Suprapubic skin (tissue), 4 donors: ENCODE results near the gene MKLN1. TPM values are rescaled to one million over a fixed set of nuclear protein-coding genes. Genes with fewer than 3 reads are reported as not detected.

Source experiments
- DNase-seq, 2 donors: peaks; one replicate each; pipeline ENCODE4 v3.0.0-alpha.2; 2019; ENCODE audit warnings: low spot score in 2 of 2
- H3K27ac ChIP-seq: fragments of 200-600 bp; sonication (generic); one replicate; pipeline ENCODE4 v1.5.1; 2019
- H3K27me3 ChIP-seq: fragments of 200-600 bp; sonication (generic); one replicate; pipeline ENCODE4 v1.5.1; 2019
- H3K36me3 ChIP-seq: fragments of 200-600 bp; sonication (generic); one replicate; pipeline ENCODE4 v1.5.1; 2019
- H3K4me1 ChIP-seq: fragments of 200-600 bp; sonication (generic); one replicate; pipeline ENCODE4 v1.5.1; 2019
- H3K4me3 ChIP-seq: fragments of 200-600 bp; sonication (generic); one replicate; pipeline ENCODE4 v1.5.1; 2019; ENCODE audit warnings: mild to moderate bottlenecking
- H3K9me3 ChIP-seq: fragments of 200-600 bp; sonication (generic); one replicate; pipeline ENCODE4 v1.5.1; 2019
- EP300 ChIP-seq: sonication (generic); formaldehyde crosslinking; IDR thresholded peaks from one replicate; pipeline ENCODE4 v1.6.1; 2017; ENCODE audit warnings: antibody characterized with exemption
- POLR2A ChIP-seq, 2 donors: fragments of 450-650 bp; IDR thresholded peaks; one replicate each; pipeline ENCODE4 v1.6.1; 2017; ENCODE audit warnings: antibody characterized with exemption in 2 of 2, mild to moderate bottlenecking in 2 of 2, moderate library complexity in 2 of 2
- POLR2AphosphoS5 ChIP-seq, 3 donors: sonication (generic); formaldehyde crosslinking; IDR thresholded peaks; one replicate each; pipeline ENCODE4 v1.6.1; 2017; ENCODE audit warnings: antibody characterized with exemption in 3 of 3
- WGBS: methylation state at CpG from one replicate; pipeline ENCODE4 v1.1.5; 2018; 5-methylcytosine and 5-hydroxymethylcytosine counted together
- total RNA-seq, 4 donors: library from RNA; depleted of rRNA; stranded (reverse); fragments of >200 nt; gene quantifications; one replicate each; pipeline ENCODE4 v1.1.0, GENCODE V29; 2016
- TF ChIP-seq, protein P1 (sequence below), 2 donors: fragments of 200-600 bp in 1 of 2; fragments of 450-650 bp in 1 of 2; sonication (generic) in 1 of 2; IDR thresholded peaks; one replicate each; pipeline ENCODE4 v1.5.1; 2016 to 2019; ENCODE audit warnings: antibody characterized with exemption in 2 of 2, mild to moderate bottlenecking in 1 of 2, moderate library complexity in 1 of 2

The MKLN1 gene
- total RNA-seq, 4 donors from 2014 or later: 32.9 to 76.0 (median 39.9) TPM

DNA sequence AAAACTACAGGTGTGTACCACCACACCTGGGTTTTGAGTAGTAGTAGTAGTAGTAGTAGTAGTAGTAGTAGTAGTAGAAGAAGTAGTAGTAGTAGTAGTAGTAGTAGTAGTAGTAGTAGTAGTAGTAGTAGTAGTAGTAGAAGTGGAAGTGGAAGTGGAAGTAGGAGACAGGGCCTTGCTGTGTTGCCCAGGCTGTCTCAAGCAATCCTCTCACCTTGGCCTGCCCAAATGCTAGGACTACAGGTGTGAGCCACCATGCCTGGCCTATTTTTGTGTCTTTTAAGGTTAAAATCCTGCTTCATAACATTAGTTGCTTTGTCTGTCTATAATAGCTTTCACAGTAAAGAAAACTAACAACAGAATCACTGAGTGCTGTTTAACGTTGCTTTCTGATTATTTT, 117.0 kb downstream of the MKLN1 start:
- Histone ChIP-seq H3K4me3 (no peak overlapping the region), H3K27me3 (no peaks in the 10 kb centered on the region), H3K4me1 (no peaks in the 10 kb centered on the region), H3K27ac (no peak overlapping the region), H3K9me3 (peaks cover 3% of the 10 kb centered on the region), H3K36me3 (peaks cover 55% of the 10 kb centered on the region)
- no peak for TF ChIP-seq POLR2AphosphoS5 (IDR thresholded peaks at IDR 0.05)
- TF ChIP-seq EP300: no peak
- TF ChIP-seq, protein P1, sequence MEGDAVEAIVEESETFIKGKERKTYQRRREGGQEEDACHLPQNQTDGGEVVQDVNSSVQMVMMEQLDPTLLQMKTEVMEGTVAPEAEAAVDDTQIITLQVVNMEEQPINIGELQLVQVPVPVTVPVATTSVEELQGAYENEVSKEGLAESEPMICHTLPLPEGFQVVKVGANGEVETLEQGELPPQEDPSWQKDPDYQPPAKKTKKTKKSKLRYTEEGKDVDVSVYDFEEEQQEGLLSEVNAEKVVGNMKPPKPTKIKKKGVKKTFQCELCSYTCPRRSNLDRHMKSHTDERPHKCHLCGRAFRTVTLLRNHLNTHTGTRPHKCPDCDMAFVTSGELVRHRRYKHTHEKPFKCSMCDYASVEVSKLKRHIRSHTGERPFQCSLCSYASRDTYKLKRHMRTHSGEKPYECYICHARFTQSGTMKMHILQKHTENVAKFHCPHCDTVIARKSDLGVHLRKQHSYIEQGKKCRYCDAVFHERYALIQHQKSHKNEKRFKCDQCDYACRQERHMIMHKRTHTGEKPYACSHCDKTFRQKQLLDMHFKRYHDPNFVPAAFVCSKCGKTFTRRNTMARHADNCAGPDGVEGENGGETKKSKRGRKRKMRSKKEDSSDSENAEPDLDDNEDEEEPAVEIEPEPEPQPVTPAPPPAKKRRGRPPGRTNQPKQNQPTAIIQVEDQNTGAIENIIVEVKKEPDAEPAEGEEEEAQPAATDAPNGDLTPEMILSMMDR (IDR thresholded peaks at IDR 0.05): no peak
- no peak for TF ChIP-seq POLR2A (IDR thresholded peaks at IDR 0.05)
- WGBS: 95% methylated on average over 1 of the region's 1 CpG
- DNase-seq: no peak

DNA sequence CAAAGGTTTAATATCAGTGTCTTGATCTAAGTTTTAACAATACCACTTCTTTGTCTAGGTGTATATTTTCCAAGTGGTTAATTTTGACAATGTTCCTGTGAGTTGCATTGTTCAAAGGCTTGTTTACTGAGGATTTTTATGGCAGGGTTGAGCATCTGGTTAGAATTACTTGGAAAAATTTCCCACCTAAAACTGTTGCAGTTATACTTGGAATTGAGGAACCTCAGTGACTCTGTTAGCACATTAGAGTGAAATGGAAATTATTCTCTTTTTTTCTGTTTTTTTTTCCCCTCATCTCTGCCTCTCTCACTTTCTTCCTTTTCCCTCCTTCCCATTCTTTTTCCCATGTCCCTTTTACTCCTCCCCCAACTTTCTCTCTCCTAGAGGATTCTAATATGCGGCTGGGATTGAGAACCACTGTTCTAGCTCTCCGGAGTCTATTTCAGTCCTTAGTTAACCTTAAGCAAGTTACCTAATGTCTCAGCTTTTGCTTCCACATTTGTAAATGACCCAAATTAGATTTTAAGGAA, 121.8 kb downstream of the MKLN1 start:
- Histone ChIP-seq H3K36me3 (peaks cover 37% of the 10 kb centered on the region), H3K4me3 (no peak overlapping the region), H3K27ac (no peak overlapping the region), H3K9me3 (no peaks in the 10 kb centered on the region), H3K4me1 (no peaks in the 10 kb centered on the region), H3K27me3 (no peaks in the 10 kb centered on the region)
- no peak for TF ChIP-seq EP300
- TF ChIP-seq POLR2AphosphoS5 (IDR thresholded peaks at IDR 0.05): no peak
- TF ChIP-seq POLR2A (IDR thresholded peaks at IDR 0.05): no peak
- TF ChIP-seq, protein P1 (IDR thresholded peaks at IDR 0.05): no peak
- 91% methylated on average over 2 of the region's 2 CpGs for WGBS
- no peak for DNase-seq

DNA sequence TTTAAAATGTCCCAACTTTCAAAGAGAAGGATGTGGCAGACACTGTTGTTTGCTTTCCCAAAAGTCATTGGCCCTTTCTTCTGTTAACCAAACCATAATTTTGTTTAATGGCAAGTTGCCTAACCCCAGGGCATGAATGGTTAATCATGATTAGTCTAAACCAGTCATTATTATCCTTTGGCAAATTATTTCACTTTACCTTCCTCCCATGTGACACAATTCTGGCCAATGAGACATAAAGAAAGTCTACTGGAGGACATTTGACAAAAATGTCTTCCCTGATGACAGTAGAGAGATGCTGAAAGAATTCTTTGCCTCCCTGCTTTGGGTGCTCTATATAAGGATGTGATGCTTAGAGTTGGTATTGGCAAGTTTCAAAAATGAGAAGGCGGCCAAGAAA, 126.8 kb downstream of the MKLN1 start:
- Histone ChIP-seq H3K4me3 (no peak overlapping the region), H3K27me3 (no peaks in the 10 kb centered on the region), H3K36me3 (peaks cover 19% of the 10 kb centered on the region), H3K9me3 (no peaks in the 10 kb centered on the region), H3K4me1 (no peaks in the 10 kb centered on the region), H3K27ac (no peak overlapping the region)
- 100% methylated on average over 1 of the region's 1 CpG for WGBS
- DNase-seq: no peak
- no peak for TF ChIP-seq EP300
- TF ChIP-seq POLR2A (IDR thresholded peaks at IDR 0.05): no peak
- no peak for TF ChIP-seq POLR2AphosphoS5 (IDR thresholded peaks at IDR 0.05)
- TF ChIP-seq, protein P1 (IDR thresholded peaks at IDR 0.05): no peak

DNA sequence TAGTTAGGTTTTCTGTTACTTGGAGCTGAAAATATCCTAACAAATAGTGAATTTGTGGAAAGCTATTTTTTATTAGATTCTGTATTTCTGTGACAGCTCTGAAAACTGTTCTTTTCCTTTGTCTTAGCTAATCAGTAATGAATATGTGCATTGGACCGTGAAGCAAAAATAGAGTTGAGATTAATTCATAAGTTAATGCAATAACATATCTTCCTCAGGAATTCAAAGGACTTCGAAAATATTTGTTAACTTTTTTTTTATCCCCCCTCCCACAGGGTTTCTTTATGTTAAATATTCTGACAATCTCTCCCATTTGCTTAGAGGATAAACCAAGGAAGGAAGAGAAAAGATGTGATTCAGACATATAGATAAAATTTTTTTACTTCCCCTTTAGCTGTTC, 127.3 kb downstream of the MKLN1 start:
- Histone ChIP-seq H3K36me3 (peaks cover 14% of the 10 kb centered on the region), H3K27ac (no peak overlapping the region), H3K27me3 (no peaks in the 10 kb centered on the region), H3K9me3 (no peaks in the 10 kb centered on the region), H3K4me3 (no peak overlapping the region), H3K4me1 (no peaks in the 10 kb centered on the region)
- DNase-seq: no peak
- TF ChIP-seq, protein P1 (IDR thresholded peaks at IDR 0.05): no peak
- no peak for TF ChIP-seq EP300
- TF ChIP-seq POLR2AphosphoS5 (IDR thresholded peaks at IDR 0.05): no peak
- no peak for TF ChIP-seq POLR2A (IDR thresholded peaks at IDR 0.05)
- WGBS: 93% methylated on average over 2 of the region's 2 CpGs

DNA sequence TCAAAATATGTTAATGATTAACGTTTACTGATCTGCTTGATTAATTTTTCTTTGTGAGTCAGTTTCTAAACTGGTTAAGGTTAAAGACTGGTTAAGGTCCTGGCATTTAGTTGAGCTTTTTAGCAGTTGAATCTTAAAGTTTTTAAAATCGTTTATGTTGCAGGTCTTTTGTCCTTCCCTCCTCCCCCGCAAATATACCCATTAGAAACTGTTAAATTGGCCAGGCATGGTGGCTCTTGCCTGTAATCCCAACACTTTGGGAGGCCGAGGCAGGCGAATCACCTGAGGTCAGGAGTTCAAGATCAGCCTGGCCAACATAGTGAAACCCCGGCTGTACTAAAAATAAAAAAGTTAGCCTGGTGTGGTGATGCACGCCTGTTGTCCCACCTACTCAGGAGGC, 127.9 kb downstream of the MKLN1 start:
- 88% methylated on average over 7 of the region's 7 CpGs for WGBS
- TF ChIP-seq, protein P1 (IDR thresholded peaks at IDR 0.05): no peak
- no peak for TF ChIP-seq POLR2AphosphoS5 (IDR thresholded peaks at IDR 0.05)
- Histone ChIP-seq H3K27me3 (no peaks in the 10 kb centered on the region), H3K4me3 (no peak overlapping the region), H3K27ac (no peak overlapping the region), H3K4me1 (no peaks in the 10 kb centered on the region), H3K9me3 (no peaks in the 10 kb centered on the region), H3K36me3 (peaks cover 11% of the 10 kb centered on the region)
- no peak for DNase-seq
